Measurements from ENCODE around the gene LPGAT1. TPM values are rescaled to one million over a fixed set of nuclear protein-coding genes. Genes with fewer than 3 reads are reported as not detected.

LPGAT1 gene
- total and polyA plus RNA-seq, 2 of the 13 experiments (the other 11 are each of a cell fraction or from before 2014, with no cell fraction given), result 12.1 to 48.3 TPM

DNA sequence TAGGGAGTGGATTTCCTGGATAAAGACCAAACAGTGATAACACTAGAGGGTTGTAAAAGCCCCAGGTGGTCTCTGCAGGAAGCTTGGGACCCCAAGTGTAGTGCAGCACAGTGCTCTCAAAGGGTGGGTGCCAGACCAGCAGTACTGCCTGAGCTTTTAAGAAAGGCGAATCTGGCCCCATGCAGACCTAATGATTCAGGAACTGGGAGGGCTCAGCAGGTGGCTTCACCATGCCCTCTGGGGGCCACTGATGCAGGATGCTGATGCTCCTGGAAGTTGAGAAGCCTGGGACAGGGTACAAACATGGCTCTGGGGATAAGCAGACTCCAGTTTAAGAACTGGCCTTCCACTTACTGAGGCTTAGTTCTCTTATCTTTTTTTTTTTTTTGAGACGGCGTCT is 126.0 kb downstream of the LPGAT1 start:
- intact Hi-C loops (cut with micrococcal nuclease; ENCODE audit: unreplicated experiment), result no loop called here
- 83% methylated on average over 3 of the region's 3 CpGs for WGBS (ENCODE audit: low lambda C conversion rate)
- TF ChIP-seq, protein P1, sequence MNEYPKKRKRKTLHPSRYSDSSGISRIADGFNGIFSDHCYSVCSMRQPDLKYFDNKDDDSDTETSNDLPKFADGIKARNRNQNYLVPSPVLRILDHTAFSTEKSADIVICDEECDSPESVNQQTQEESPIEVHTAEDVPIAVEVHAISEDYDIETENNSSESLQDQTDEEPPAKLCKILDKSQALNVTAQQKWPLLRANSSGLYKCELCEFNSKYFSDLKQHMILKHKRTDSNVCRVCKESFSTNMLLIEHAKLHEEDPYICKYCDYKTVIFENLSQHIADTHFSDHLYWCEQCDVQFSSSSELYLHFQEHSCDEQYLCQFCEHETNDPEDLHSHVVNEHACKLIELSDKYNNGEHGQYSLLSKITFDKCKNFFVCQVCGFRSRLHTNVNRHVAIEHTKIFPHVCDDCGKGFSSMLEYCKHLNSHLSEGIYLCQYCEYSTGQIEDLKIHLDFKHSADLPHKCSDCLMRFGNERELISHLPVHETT (CRISPR knock-in tag; conservative IDR thresholded peaks at IDR 0.05), result no peak
- no peak for TF ChIP-seq ZNF749 (CRISPR knock-in tag; IDR thresholded peaks at IDR 0.05; ENCODE audit: borderline replicate concordance)
- TF ChIP-seq, protein P2, sequence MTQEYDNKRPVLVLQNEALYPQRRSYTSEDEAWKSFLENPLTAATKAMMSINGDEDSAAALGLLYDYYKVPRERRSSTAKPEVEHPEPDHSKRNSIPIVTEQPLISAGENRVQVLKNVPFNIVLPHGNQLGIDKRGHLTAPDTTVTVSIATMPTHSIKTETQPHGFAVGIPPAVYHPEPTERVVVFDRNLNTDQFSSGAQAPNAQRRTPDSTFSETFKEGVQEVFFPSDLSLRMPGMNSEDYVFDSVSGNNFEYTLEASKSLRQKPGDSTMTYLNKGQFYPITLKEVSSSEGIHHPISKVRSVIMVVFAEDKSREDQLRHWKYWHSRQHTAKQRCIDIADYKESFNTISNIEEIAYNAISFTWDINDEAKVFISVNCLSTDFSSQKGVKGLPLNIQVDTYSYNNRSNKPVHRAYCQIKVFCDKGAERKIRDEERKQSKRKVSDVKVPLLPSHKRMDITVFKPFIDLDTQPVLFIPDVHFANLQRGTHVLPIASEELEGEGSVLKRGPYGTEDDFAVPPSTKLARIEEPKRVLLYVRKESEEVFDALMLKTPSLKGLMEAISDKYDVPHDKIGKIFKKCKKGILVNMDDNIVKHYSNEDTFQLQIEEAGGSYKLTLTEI (CRISPR knock-in tag; conservative IDR thresholded peaks at IDR 0.05), result no peak
- no peak for TF ChIP-seq SMAD9 (CRISPR knock-in tag; IDR thresholded peaks at IDR 0.05)
- TF ChIP-seq EEA1 (CRISPR knock-in tag; IDR thresholded peaks at IDR 0.05; ENCODE audit: borderline replicate concordance), result no peak
- no peak for TF ChIP-seq HNF1A (IDR thresholded peaks at IDR 0.05; ENCODE audit: low read depth)
- TF ChIP-seq HNF1A (CRISPR knock-in tag; IDR thresholded peaks at IDR 0.05; ENCODE audit: borderline replicate concordance), result no peak
- TF ChIP-seq, protein P3, sequence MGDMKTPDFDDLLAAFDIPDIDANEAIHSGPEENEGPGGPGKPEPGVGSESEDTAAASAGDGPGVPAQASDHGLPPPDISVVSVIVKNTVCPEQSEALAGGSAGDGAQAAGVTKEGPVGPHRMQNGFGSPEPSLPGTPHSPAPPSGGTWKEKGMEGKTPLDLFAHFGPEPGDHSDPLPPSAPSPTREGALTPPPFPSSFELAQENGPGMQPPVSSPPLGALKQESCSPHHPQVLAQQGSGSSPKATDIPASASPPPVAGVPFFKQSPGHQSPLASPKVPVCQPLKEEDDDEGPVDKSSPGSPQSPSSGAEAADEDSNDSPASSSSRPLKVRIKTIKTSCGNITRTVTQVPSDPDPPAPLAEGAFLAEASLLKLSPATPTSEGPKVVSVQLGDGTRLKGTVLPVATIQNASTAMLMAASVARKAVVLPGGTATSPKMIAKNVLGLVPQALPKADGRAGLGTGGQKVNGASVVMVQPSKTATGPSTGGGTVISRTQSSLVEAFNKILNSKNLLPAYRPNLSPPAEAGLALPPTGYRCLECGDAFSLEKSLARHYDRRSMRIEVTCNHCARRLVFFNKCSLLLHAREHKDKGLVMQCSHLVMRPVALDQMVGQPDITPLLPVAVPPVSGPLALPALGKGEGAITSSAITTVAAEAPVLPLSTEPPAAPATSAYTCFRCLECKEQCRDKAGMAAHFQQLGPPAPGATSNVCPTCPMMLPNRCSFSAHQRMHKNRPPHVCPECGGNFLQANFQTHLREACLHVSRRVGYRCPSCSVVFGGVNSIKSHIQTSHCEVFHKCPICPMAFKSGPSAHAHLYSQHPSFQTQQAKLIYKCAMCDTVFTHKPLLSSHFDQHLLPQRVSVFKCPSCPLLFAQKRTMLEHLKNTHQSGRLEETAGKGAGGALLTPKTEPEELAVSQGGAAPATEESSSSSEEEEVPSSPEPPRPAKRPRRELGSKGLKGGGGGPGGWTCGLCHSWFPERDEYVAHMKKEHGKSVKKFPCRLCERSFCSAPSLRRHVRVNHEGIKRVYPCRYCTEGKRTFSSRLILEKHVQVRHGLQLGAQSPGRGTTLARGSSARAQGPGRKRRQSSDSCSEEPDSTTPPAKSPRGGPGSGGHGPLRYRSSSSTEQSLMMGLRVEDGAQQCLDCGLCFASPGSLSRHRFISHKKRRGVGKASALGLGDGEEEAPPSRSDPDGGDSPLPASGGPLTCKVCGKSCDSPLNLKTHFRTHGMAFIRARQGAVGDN (CRISPR knock-in tag; IDR thresholded peaks at IDR 0.05), result no peak
- no peak for TF ChIP-seq SRSF1 (optimal IDR thresholded peaks at IDR 0.05; ENCODE audit: low read depth, low read length)
- no peak for TF ChIP-seq SP4 (CRISPR knock-in tag; IDR thresholded peaks at IDR 0.05)
- no peak for TF ChIP-seq ZNF850 (CRISPR knock-in tag; conservative IDR thresholded peaks at IDR 0.05)
- TF ChIP-seq ZNF720 (CRISPR knock-in tag; IDR thresholded peaks at IDR 0.05), result no peak
- TF ChIP-seq ZNF143 (CRISPR knock-in tag; IDR thresholded peaks at IDR 0.05), result no peak
- TF ChIP-seq DNMT3B (CRISPR knock-in tag; conservative IDR thresholded peaks at IDR 0.05), result no peak
- TF ChIP-seq BHLHE40 (IDR thresholded peaks at IDR 0.05; ENCODE audit: low read length), result no peak

More for the DNA sequence above, 126.0 kb downstream of the LPGAT1 start:
- CTCF ChIA-PET (ENCODE audit: low intra/inter-chr PET ratio, low total read pairs), result no interaction called here
- Histone ChIP-seq H3K9me3 (ENCODE audit: low read length) (no peaks in the 10 kb centered on the region), H3K79me2 (ENCODE audit: insufficient read depth, low read length) (no peaks in the 10 kb centered on the region), H3K4me2 (ENCODE audit: low read depth, low read length) (no peak overlapping the region), H3K4me1 (ENCODE audit: insufficient read depth, low read length) (peaks cover 12% of the 10 kb centered on the region; the same call in 1 of the 2 replicates), H3K27ac (ENCODE audit: extremely low read length, insufficient read depth, low read length) (no peak overlapping the region), H2AFZ (ENCODE audit: low read length) (no peak overlapping the region), H4K20me1 (ENCODE audit: insufficient read depth, low read length) (no peaks in the 10 kb centered on the region), H3K9ac (ENCODE audit: insufficient read depth, low read depth, low read length) (no peak overlapping the region), H3K27me3 (ENCODE audit: control insufficient read depth in 1 of 2, insufficient read depth in 2 of 2, low read length in 2 of 2) (peaks cover 3 to 18% of the 10 kb centered on the region in 2 experiments; a peak in 2 of 5 replicates), H3K36me3 (replicated peaks in 1 of 2; ENCODE audit: control insufficient read depth in 1 of 2, insufficient read depth in 2 of 2, low read length in 2 of 2) (no peaks in the 10 kb centered on the region), H3K4me3 (replicated peaks in 1 of 3; ENCODE audit: insufficient read depth in 1 of 3, low read depth in 2 of 3, low read length in 3 of 3) (no peak overlapping the region)
- in situ Hi-C loops (cut with HindIII; ENCODE audit: extremely low pct_ligation_motif_present, low pct_unique_long_range_greater_than_20kb), result no loop called here
- no TSS peak for BruUV-seq (replicated peaks)
- no peak for FAIRE-seq
- ATAC-seq, result no peak
- POLR2A ChIA-PET, result no interaction called here
- no peak for DNase-seq (ENCODE audit: low spot score)

Measured in HepG2 (cell line).